Esophagus muscularis mucosa (tissue), 4 donors: ENCODE measurements around the gene CLGN. TPM values are rescaled to one million over a fixed set of nuclear protein-coding genes. Genes with fewer than 3 reads are reported as not detected.
"Not testable (repeated sequence)": the region's sequence is repeated elsewhere in the genome, so short reads cannot be mapped to it uniquely, and the experiment has no call there.

Experiments used
- DNase-seq: peaks from one replicate; pipeline ENCODE4 v3.0.0-alpha.2; 2017; ENCODE audit errors: extremely low spot score
- H3K27ac ChIP-seq, 4 donors: fragments of 200-600 bp; sonication (generic); replicated peaks in 1 of 4; 1 replicate in 3 of 4; 2 replicates in 1 of 4; pipeline ENCODE4 v1.5.1; 2016 to 2019; ENCODE audit warnings: mild to moderate bottlenecking in 1 of 4
- H3K27me3 ChIP-seq, 4 donors: fragments of 200-600 bp; sonication (generic); one replicate each; pipeline versions ENCODE4 v1.5.1 to v1.6.0; 2016 to 2019
- H3K36me3 ChIP-seq, 4 donors: fragments of 200-600 bp; sonication (generic); one replicate each; pipeline ENCODE4 v1.5.1; 2016 to 2019
- H3K4me1 ChIP-seq, 4 donors: fragments of 200-600 bp; sonication (generic); one replicate each; pipeline ENCODE4 v1.5.1; 2016 to 2019
- H3K4me3 ChIP-seq, 4 donors: fragments of 200-600 bp; sonication (generic); 1 replicate in 2 of 4; 2 replicates in 2 of 4; pipeline ENCODE4 v1.5.1; 2016 to 2019; ENCODE audit warnings: mild to moderate bottlenecking in 4 of 4, moderate library complexity in 1 of 4
- H3K9me3 ChIP-seq, 4 donors: fragments of 200-600 bp; sonication (generic); 1 replicate in 3 of 4; 2 replicates in 1 of 4; pipeline ENCODE4 v1.5.1; 2016 to 2019
- CTCF ChIP-seq, 3 experiments: fragments of 200-600 bp in 2 of 3; fragments of 450-650 bp in 1 of 3; sonication (generic) in 2 of 3; IDR thresholded peaks; one replicate each; pipeline ENCODE4 v1.5.1; 2017 to 2019; ENCODE audit warnings: antibody characterized with exemption in 3 of 3, mild to moderate bottlenecking in 2 of 3, moderate library complexity in 1 of 3
- EP300 ChIP-seq: sonication (generic); formaldehyde crosslinking; IDR thresholded peaks from one replicate; pipeline ENCODE4 v1.6.1; 2017; ENCODE audit warnings: antibody characterized with exemption
- POLR2A ChIP-seq: fragments of 450-650 bp; IDR thresholded peaks from one replicate; pipeline ENCODE4 v1.6.1; 2017; ENCODE audit warnings: antibody characterized with exemption, moderate library complexity, mild to moderate bottlenecking, low read depth
- POLR2AphosphoS5 ChIP-seq, 2 donors: sonication (generic); formaldehyde crosslinking; IDR thresholded peaks; one replicate each; pipeline ENCODE4 v1.6.1; 2017; ENCODE audit warnings: antibody characterized with exemption in 2 of 2
- whole genome bisulfite sequencing: methylation state at CpG from one replicate; pipeline ENCODE4 v1.1.5; 2018; 5-methylcytosine and 5-hydroxymethylcytosine counted together
- intact Hi-C: fragments of 100-400 bp; cut with DNase I; formaldehyde crosslinking; loops from one replicate; pipeline ENCODE4 v1.15.1; 2023
- total RNA-seq, 4 donors: library from RNA; depleted of rRNA; stranded (reverse); fragments of >200 nt; gene quantifications; one replicate each; pipeline versions ENCODE4 v1.1.0 to v1.2.1, GENCODE V29; 2016

Gene CLGN
- total RNA-seq, 4 donors from 2014 or later = 1.8 to 2.8 (median 2.2) TPM

DNA sequence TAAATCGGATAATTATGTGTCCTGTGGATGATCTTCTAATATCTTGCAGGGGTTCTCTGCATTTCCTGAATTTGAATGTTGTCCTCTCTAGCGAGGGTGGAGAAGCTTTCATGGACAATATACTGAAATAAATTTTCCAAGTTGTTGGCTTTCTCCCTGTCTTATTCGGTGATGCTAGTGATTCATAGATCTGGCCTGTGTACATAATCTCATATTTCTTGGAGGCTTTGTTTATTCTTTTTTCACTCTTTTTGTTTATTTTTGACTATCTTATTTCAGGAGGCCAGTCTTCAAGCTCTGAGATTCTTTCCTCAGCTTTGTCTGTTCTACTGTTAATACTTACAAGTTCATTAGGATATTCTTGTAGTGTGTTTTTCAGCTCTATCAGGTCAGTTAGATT is 20.7 kb upstream of the CLGN start:
- Histone ChIP-seq H3K9me3 (no peaks in the 10 kb centered on the region), H3K4me1 (peaks cover 0 to 10% (median 3%) of the 10 kb centered on the region in 4 donors), H3K27me3 (no peaks in the 10 kb centered on the region), H3K36me3 (no peaks in the 10 kb centered on the region), H3K27ac (no peak overlapping the region), H3K4me3 (no peak overlapping the region)
- DNase-seq = no peak
- WGBS = 53% methylated on average over 3 of the region's 3 CpGs
- intact Hi-C loops = no loop called here
- TF ChIP-seq EP300 (no peak), POLR2A (no peak), CTCF (IDR thresholded peaks at IDR 0.05) (no peak)

GRCh38 chr4:140444347-140444746 is 16.9 kb upstream of the CLGN start:
- H3K4me3 ChIP-seq, H3K9me3 ChIP-seq, DNase-seq, H3K36me3 ChIP-seq, intact Hi-C loops, H3K4me1 ChIP-seq, H3K27me3 ChIP-seq, H3K27ac ChIP-seq: not testable (repeated sequence)
- 97% methylated on average over 4 of the region's 4 CpGs for WGBS

- Histone ChIP-seq H3K27me3 (no peaks in the 10 kb centered on the region), H3K4me1 (no peaks in the 10 kb centered on the region), H3K4me3 (no peak overlapping the region), H3K36me3 (no peaks in the 10 kb centered on the region), H3K9me3 (no peaks in the 10 kb centered on the region), H3K27ac (no peak overlapping the region)
- DNase-seq = no peak
- intact Hi-C loops = no loop called here
- TF ChIP-seq POLR2A (no peak), EP300 (no peak), POLR2AphosphoS5 (IDR thresholded peaks at IDR 0.05) (no peak), CTCF (IDR thresholded peaks at IDR 0.05) (no peak)
Measured at GRCh38 chr4:140439644-140440142, 12.2 kb upstream of the CLGN start.

- Histone ChIP-seq H3K9me3 (no peaks in the 10 kb centered on the region), H3K36me3 (no peaks in the 10 kb centered on the region), H3K27me3 (no peaks in the 10 kb centered on the region), H3K27ac (peak overlapping the region in 3 of 4 donors; percentile 57 to 78 (median 73)), H3K4me1 (peaks cover 8 to 20% (median 18%) of the 10 kb centered on the region in 4 donors), H3K4me3 (peak overlapping the region; percentile 61 to 84 (median 72))
- intact Hi-C loops = no loop called here
- WGBS = 41% methylated on average over 7 of the region's 7 CpGs
- no peak for TF ChIP-seq POLR2AphosphoS5 (IDR thresholded peaks at IDR 0.05)
- no peak for TF ChIP-seq EP300
- no peak for TF ChIP-seq POLR2A
- TF ChIP-seq CTCF (IDR thresholded peaks at IDR 0.05) = no peak
- no peak for DNase-seq
Measured at GRCh38 chr4:140427919-140428471, 547 bp upstream of the CLGN start.

- Histone ChIP-seq H3K4me3 (peak overlapping the region; percentile 61 to 84 (median 72)), H3K36me3 (no peaks in the 10 kb centered on the region), H3K27me3 (no peaks in the 10 kb centered on the region), H3K27ac (peak overlapping the region; percentile 57 to 78 (median 66)), H3K4me1 (peaks cover 8 to 20% (median 18%) of the 10 kb centered on the region in 4 donors), H3K9me3 (no peaks in the 10 kb centered on the region)
- intact Hi-C loops = no loop called here
- DNase-seq = no peak
- WGBS = 11% methylated on average over 12 of the region's 23 CpGs
- no peak for TF ChIP-seq CTCF (IDR thresholded peaks at IDR 0.05)
- no peak for TF ChIP-seq EP300
- no peak for TF ChIP-seq POLR2A
- no peak for TF ChIP-seq POLR2AphosphoS5 (IDR thresholded peaks at IDR 0.05)
Measured at GRCh38 chr4:140426610-140427105, 790 bp downstream of the CLGN start.
